ENCODE data around the gene ITGB6. TPM values are rescaled to one million over a fixed set of nuclear protein-coding genes. Genes with fewer than 3 reads are reported as not detected.

The ITGB6 gene
- polyA plus RNA-seq, 1 donor: 11.5 TPM

GRCh38 chr2:160232905-160233475 lies 32.9 kb upstream of the ITGB6 start:
- 100% methylated on average over 1 of the region's 3 CpGs for WGBS (ENCODE audit: insufficient coverage, low lambda C conversion rate)
- Histone ChIP-seq H3K9me3 (ENCODE audit: control insufficient read depth, low read depth, low read length) (no peaks in the 10 kb centered on the region), H3K4me3 (ENCODE audit: low read length) (no peak overlapping the region), H3K36me3 (ENCODE audit: control insufficient read depth, insufficient read depth, low read length) (no peaks in the 10 kb centered on the region), H3K4me1 (ENCODE audit: control insufficient read depth, insufficient read depth, low read length) (peaks cover 8% of the 10 kb centered on the region), H3K27me3 (ENCODE audit: control insufficient read depth, insufficient read depth, low read length) (no peaks in the 10 kb centered on the region), H3K27ac (ENCODE audit: low read length) (no peak overlapping the region)
- no peak for DNase-seq

DNA sequence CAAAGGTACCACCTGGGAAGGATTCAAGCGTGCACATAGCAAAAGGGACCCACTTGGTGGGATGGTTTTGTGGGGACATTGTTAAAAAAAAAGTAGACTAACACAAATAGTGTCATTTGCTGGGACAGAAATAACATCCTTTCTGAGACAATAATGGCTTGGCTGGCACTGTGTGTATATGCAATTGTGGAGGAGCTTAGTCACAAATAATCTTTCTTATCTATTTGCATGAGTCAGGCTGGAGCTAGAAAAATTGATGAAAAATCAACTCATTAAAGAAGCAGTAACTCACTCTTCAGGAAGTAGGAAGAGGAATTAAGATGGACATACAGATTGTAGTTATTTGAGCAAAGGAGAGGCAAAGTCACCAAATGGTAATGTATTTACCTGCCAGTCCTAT lies 29.5 kb upstream of the ITGB6 start:
- no peak for DNase-seq
- WGBS (ENCODE audit: insufficient coverage, low lambda C conversion rate): no CpG with 5 or more reads among the region's 1 CpG
- no peak overlapping the region for H3K4me3 ChIP-seq (ENCODE audit: low read length)
- no peaks in the 10 kb centered on the region for H3K9me3 ChIP-seq (ENCODE audit: control insufficient read depth, low read depth, low read length)
- H3K4me1 ChIP-seq (ENCODE audit: control insufficient read depth, insufficient read depth, low read length): peaks cover 15% of the 10 kb centered on the region
- H3K36me3 ChIP-seq (ENCODE audit: control insufficient read depth, insufficient read depth, low read length): no peaks in the 10 kb centered on the region
- no peaks in the 10 kb centered on the region for H3K27me3 ChIP-seq (ENCODE audit: control insufficient read depth, insufficient read depth, low read length)
- H3K27ac ChIP-seq (ENCODE audit: low read length): no peak overlapping the region

DNA sequence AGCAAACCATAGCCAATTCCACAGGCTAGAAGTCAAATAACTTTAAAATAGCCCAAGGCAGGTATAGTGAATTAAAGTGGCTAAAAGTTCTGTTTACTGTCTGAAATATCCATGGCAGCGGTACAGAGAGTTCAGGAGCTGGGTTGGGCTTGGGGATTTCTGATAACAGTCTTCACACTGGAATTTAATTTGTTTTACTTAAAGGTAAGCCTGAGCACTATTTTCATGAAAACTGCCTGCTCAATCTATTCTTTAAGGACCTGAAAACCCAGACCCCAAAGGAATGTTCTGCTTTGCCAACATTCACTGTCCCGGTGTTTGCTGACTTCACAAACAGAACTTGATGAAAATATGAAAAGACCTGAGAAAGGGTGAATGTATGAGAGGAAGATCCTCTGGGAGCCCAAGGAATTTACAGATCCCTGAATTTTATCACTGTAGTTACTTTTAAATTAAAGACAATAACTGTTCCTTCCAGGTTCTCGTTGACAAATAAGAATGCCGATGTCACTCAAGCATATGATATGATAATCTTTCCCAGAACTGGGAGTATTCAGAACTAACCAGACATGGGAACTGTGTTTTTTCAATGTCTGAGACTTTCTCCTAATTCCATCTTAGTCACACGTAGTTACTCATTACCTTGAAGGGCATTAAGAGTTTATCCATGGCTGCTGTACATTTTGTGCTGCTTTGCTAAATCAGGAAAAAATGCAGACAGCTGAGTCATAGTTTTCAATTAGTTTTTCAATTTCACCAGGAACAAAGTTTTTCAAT lies 28.3 kb upstream of the ITGB6 start:
- no peaks in the 10 kb centered on the region for H3K27me3 ChIP-seq (ENCODE audit: control insufficient read depth, insufficient read depth, low read length)
- WGBS (ENCODE audit: insufficient coverage, low lambda C conversion rate): 50% methylated on average over 1 of the region's 5 CpGs
- no peaks in the 10 kb centered on the region for H3K36me3 ChIP-seq (ENCODE audit: control insufficient read depth, insufficient read depth, low read length)
- no peak overlapping the region for H3K27ac ChIP-seq (ENCODE audit: low read length)
- no peak overlapping the region for H3K4me3 ChIP-seq (ENCODE audit: low read length)
- peak; percentile 49 to 73 for DNase-seq
- peaks cover 22% of the 10 kb centered on the region for H3K4me1 ChIP-seq (ENCODE audit: control insufficient read depth, insufficient read depth, low read length)
- H3K9me3 ChIP-seq (ENCODE audit: control insufficient read depth, low read depth, low read length): no peaks in the 10 kb centered on the region

GRCh38 chr2:160227293-160227915 lies 27.3 kb upstream of the ITGB6 start:
- H3K36me3 ChIP-seq (ENCODE audit: control insufficient read depth, insufficient read depth, low read length): no peaks in the 10 kb centered on the region
- DNase-seq: peak; percentile 61 to 72
- WGBS (ENCODE audit: insufficient coverage, low lambda C conversion rate): no CpG with 5 or more reads among the region's 5 CpGs
- H3K4me3 ChIP-seq (ENCODE audit: low read length): no peak overlapping the region
- H3K27me3 ChIP-seq (ENCODE audit: control insufficient read depth, insufficient read depth, low read length): no peaks in the 10 kb centered on the region
- H3K27ac ChIP-seq (ENCODE audit: low read length): no peak overlapping the region
- peaks cover 31% of the 10 kb centered on the region for H3K4me1 ChIP-seq (ENCODE audit: control insufficient read depth, insufficient read depth, low read length)
- no peaks in the 10 kb centered on the region for H3K9me3 ChIP-seq (ENCODE audit: control insufficient read depth, low read depth, low read length)

- Histone ChIP-seq H3K9me3 (ENCODE audit: control insufficient read depth, low read depth, low read length) (no peaks in the 10 kb centered on the region), H3K4me3 (ENCODE audit: low read length) (no peak overlapping the region), H3K27ac (ENCODE audit: low read length) (no peak overlapping the region), H3K27me3 (ENCODE audit: control insufficient read depth, insufficient read depth, low read length) (no peaks in the 10 kb centered on the region), H3K4me1 (ENCODE audit: control insufficient read depth, insufficient read depth, low read length) (peaks cover 42% of the 10 kb centered on the region), H3K36me3 (ENCODE audit: control insufficient read depth, insufficient read depth, low read length) (no peaks in the 10 kb centered on the region)
- no CpG with 5 or more reads among the region's 5 CpGs for WGBS (ENCODE audit: insufficient coverage, low lambda C conversion rate)
- DNase-seq: no peak
Measured at GRCh38 chr2:160226367-160226766, 26.3 kb upstream of the ITGB6 start.

- Histone ChIP-seq H3K27me3 (ENCODE audit: control insufficient read depth, insufficient read depth, low read length) (no peaks in the 10 kb centered on the region), H3K27ac (ENCODE audit: low read length) (no peak overlapping the region), H3K4me1 (ENCODE audit: control insufficient read depth, insufficient read depth, low read length) (peaks cover 47% of the 10 kb centered on the region), H3K9me3 (ENCODE audit: control insufficient read depth, low read depth, low read length) (no peaks in the 10 kb centered on the region), H3K36me3 (ENCODE audit: control insufficient read depth, insufficient read depth, low read length) (no peaks in the 10 kb centered on the region), H3K4me3 (ENCODE audit: low read length) (no peak overlapping the region)
- no peak for DNase-seq
- no CpG with 5 or more reads among the region's 4 CpGs for WGBS (ENCODE audit: insufficient coverage, low lambda C conversion rate)
Measured at GRCh38 chr2:160225722-160226121, 25.6 kb upstream of the ITGB6 start.

- Histone ChIP-seq H3K27me3 (ENCODE audit: control insufficient read depth, insufficient read depth, low read length) (no peaks in the 10 kb centered on the region), H3K9me3 (ENCODE audit: control insufficient read depth, low read depth, low read length) (no peaks in the 10 kb centered on the region), H3K27ac (ENCODE audit: low read length) (no peak overlapping the region), H3K36me3 (ENCODE audit: control insufficient read depth, insufficient read depth, low read length) (no peaks in the 10 kb centered on the region), H3K4me3 (ENCODE audit: low read length) (no peak overlapping the region), H3K4me1 (ENCODE audit: control insufficient read depth, insufficient read depth, low read length) (peaks cover 47% of the 10 kb centered on the region)
- no peak for DNase-seq
- WGBS (ENCODE audit: insufficient coverage, low lambda C conversion rate): no CpG with 5 or more reads among the region's 3 CpGs
Measured at GRCh38 chr2:160224507-160224906, 24.4 kb upstream of the ITGB6 start.

DNA sequence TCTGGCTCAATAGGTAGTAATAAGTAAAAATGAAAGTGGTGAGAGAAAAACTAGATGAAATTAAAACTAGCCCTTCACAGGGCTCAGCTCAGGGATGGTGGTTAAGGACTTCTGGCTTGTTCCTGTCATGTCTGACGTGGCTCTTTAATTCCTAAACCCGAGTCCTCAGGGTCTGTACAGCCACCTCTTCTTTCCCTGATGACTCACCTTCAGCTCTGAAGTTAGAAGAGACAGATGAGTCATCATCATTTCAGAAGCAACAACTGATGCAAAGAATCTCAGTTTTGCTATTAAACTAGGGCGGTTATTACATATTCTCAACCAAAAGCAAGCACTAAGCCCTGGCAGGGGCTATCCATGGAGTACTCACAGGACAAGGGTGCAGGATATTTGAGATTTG lies 24.0 kb upstream of the ITGB6 start:
- Histone ChIP-seq H3K27me3 (ENCODE audit: control insufficient read depth, insufficient read depth, low read length) (no peaks in the 10 kb centered on the region), H3K4me1 (ENCODE audit: control insufficient read depth, insufficient read depth, low read length) (peaks cover 47% of the 10 kb centered on the region), H3K27ac (ENCODE audit: low read length) (no peak overlapping the region), H3K36me3 (ENCODE audit: control insufficient read depth, insufficient read depth, low read length) (no peaks in the 10 kb centered on the region), H3K9me3 (ENCODE audit: control insufficient read depth, low read depth, low read length) (no peaks in the 10 kb centered on the region), H3K4me3 (ENCODE audit: low read length) (no peak overlapping the region)
- WGBS (ENCODE audit: insufficient coverage, low lambda C conversion rate): no CpG with 5 or more reads among the region's 3 CpGs
- DNase-seq: no peak

DNA sequence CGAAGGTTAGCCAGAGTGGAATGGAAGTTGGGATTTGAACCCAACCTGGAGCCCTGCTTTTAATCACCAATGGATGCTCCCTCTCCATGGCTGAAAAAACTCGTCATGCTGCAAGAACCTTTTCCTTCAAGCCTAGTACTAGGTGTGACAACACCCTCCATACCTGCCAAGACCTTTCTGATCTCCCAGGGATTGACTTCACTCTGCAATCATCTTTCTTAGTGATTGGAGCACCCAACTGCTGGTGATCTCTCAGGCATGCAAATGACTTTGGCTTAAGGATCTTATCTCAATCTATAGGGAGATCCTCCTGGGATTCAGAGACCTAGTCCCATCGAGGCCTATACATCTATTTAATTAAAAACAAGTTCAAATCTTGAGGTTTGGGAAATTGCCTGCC lies 23.5 kb upstream of the ITGB6 start:
- DNase-seq: no peak
- H3K36me3 ChIP-seq (ENCODE audit: control insufficient read depth, insufficient read depth, low read length): no peaks in the 10 kb centered on the region
- no peaks in the 10 kb centered on the region for H3K9me3 ChIP-seq (ENCODE audit: control insufficient read depth, low read depth, low read length)
- no peak overlapping the region for H3K4me3 ChIP-seq (ENCODE audit: low read length)
- H3K27me3 ChIP-seq (ENCODE audit: control insufficient read depth, insufficient read depth, low read length): no peaks in the 10 kb centered on the region
- peak overlapping the region; percentile 5 for H3K27ac ChIP-seq (ENCODE audit: low read length)
- WGBS (ENCODE audit: insufficient coverage, low lambda C conversion rate): no CpG with 5 or more reads among the region's 3 CpGs
- H3K4me1 ChIP-seq (ENCODE audit: control insufficient read depth, insufficient read depth, low read length): peaks cover 44% of the 10 kb centered on the region

DNA sequence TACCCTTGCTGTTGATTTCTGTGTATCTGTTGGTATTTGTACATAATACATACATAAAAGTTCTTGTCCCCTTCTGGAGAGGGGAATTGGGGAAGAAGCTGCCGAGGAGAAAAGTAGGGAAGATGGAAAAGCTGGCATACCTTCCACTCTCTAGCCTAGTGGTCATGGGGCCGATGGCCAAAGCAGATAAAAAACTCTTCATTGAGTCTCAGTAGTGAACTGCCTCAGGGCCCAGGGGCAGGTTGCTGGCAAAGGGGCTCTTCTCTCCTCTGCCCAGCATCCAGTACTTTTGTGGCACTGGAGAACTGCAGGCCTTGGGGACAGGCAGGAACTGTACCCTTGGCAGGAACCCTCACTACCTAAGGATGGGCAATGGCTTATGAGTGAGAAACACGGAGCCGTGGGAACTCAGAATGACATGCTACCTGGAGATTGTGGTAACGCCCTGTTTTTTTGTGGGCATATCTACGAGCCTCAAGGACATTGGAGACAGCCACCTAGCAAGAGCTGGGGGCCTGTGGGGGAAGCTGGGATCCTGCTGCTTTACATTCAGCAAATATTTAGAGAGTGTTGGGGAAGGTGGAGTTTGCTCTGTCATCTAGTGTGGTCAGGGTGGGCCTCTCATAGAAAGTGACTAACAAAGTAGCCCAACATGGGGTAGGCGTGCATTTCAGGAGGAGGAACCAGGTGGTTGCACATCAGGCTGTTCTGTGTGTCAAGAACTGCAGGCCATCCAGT lies 22.6 kb upstream of the ITGB6 start:
- WGBS (ENCODE audit: insufficient coverage, low lambda C conversion rate): no CpG with 5 or more reads among the region's 7 CpGs
- Histone ChIP-seq H3K27ac (ENCODE audit: low read length) (peak overlapping the region; percentile 48), H3K4me1 (ENCODE audit: control insufficient read depth, insufficient read depth, low read length) (peaks cover 36% of the 10 kb centered on the region), H3K9me3 (ENCODE audit: control insufficient read depth, low read depth, low read length) (no peaks in the 10 kb centered on the region), H3K4me3 (ENCODE audit: low read length) (no peak overlapping the region), H3K36me3 (ENCODE audit: control insufficient read depth, insufficient read depth, low read length) (no peaks in the 10 kb centered on the region), H3K27me3 (ENCODE audit: control insufficient read depth, insufficient read depth, low read length) (no peaks in the 10 kb centered on the region)
- peak in 1 of 2 donors; percentile 59 for DNase-seq

Measured in large intestine (tissue), 3 donors.